Caco-2 (cell line): ENCODE results near the gene PPL. TPM values are rescaled to one million over a fixed set of nuclear protein-coding genes. Genes with fewer than 3 reads are reported as not detected.

Source experiments
- BruUV-seq: library from RNA; stranded (reverse); fragments of 400-500 nt; replicated peaks from 2 replicates; lab custom pipeline; 2021; lab: Mats Ljungman, UMichigan
- CTCF ChIA-PET: fragments of 300-600 bp; sonication (Branson Sonifier 250); formaldehyde crosslinking; loops from one replicate; lab custom pipeline; 2022; ENCODE audit warnings: antibody characterized with exemption; lab: Charles Lee
- POLR2A ChIA-PET: fragments of 300-600 bp; sonication (Branson Sonifier 250); formaldehyde crosslinking; loops from one replicate; lab custom pipeline; 2022; ENCODE audit warnings: antibody characterized with exemption; lab: Charles Lee
- DNase-seq, 2 experiments: peaks; one replicate each; pipeline versions ENCODE4 v3.0.0 to v3.0.0-alpha.2; 2020 to 2022
- H3K27me3 ChIP-seq: replicated peaks from 2 replicates; pipeline ENCODE4 v1.6.0; 2011; ENCODE audit warnings: low read length; ENCODE audit not compliant: control insufficient read depth, insufficient read depth
- H3K36me3 ChIP-seq: 2 replicates; pipeline ENCODE4 v1.5.1; 2011; ENCODE audit warnings: low read length; ENCODE audit not compliant: control insufficient read depth, insufficient read depth
- H3K4me1 ChIP-seq: fragments of 250-450 bp; sonication (Bioruptor Pico); 2 replicates; pipeline ENCODE4 v1.5.1; 2020; ENCODE audit warnings: mild to moderate bottlenecking
- H3K4me3 ChIP-seq: 2 replicates; pipeline ENCODE4 v1.5.1; 2011; ENCODE audit warnings: low read depth, mild to moderate bottlenecking, control low read depth, low read length
- H3K9me3 ChIP-seq: fragments of 250-450 bp; sonication (Bioruptor Pico); 2 replicates; pipeline ENCODE4 v1.5.1; 2020; ENCODE audit warnings: mild to moderate bottlenecking, moderate library complexity
- H3K27ac Mint-ChIP-seq: one replicate; pipeline ENCODE4 v1.8.0; 2022; ENCODE audit warnings: mixed read lengths; ENCODE audit not compliant: unreplicated experiment
- H3K27me3 Mint-ChIP-seq: one replicate; pipeline ENCODE4 v1.8.0; 2022; ENCODE audit warnings: mixed read lengths; ENCODE audit not compliant: insufficient read depth, unreplicated experiment
- H3K36me3 Mint-ChIP-seq: one replicate; pipeline ENCODE4 v1.8.0; 2022; ENCODE audit warnings: mild to moderate bottlenecking, mixed read lengths; ENCODE audit not compliant: insufficient read depth, unreplicated experiment
- H3K4me1 Mint-ChIP-seq: one replicate; pipeline ENCODE4 v1.8.0; 2022; ENCODE audit warnings: low read depth, mixed read lengths; ENCODE audit not compliant: unreplicated experiment
- H3K4me3 Mint-ChIP-seq: one replicate; pipeline ENCODE4 v1.8.0; 2022; ENCODE audit warnings: mild to moderate bottlenecking, moderate library complexity, mixed read lengths; ENCODE audit not compliant: unreplicated experiment
- H3K9me3 Mint-ChIP-seq: one replicate; pipeline ENCODE4 v1.8.0; 2022; ENCODE audit warnings: mixed read lengths; ENCODE audit not compliant: unreplicated experiment
- intact Hi-C: fragments of 100-400 bp; cut with micrococcal nuclease; formaldehyde crosslinking; loops from one replicate; pipeline ENCODE4 v1.10.0; 2022; ENCODE audit not compliant: unreplicated experiment
- total RNA-seq: library from RNA; stranded (reverse); gene quantifications from 2 replicates; pipeline ENCODE4 v1.2.3, GENCODE V29; 2022
- TF ChIP-seq, protein P1 (sequence below), 2 experiments: fragments of 200-600 bp in 1 of 2; IDR thresholded peaks; 1 replicate in 1 of 2; 2 replicates in 1 of 2; pipeline versions ENCODE4 v1.5.1 to v1.8.0; 2011 to 2022; ENCODE audit warnings: antibody characterized with exemption in 1 of 2, control low read depth in 1 of 2, inconsistent platforms in 1 of 2, low read depth in 1 of 2, low read length in 1 of 2, mild to moderate bottlenecking in 1 of 2, moderate library complexity in 1 of 2; ENCODE audit not compliant: insufficient read depth in 1 of 2, severe bottlenecking in 1 of 2, unreplicated experiment in 1 of 2

PPL gene
- total RNA-seq, 1 experiment from 2014 or later, result 68.1 TPM

DNA sequence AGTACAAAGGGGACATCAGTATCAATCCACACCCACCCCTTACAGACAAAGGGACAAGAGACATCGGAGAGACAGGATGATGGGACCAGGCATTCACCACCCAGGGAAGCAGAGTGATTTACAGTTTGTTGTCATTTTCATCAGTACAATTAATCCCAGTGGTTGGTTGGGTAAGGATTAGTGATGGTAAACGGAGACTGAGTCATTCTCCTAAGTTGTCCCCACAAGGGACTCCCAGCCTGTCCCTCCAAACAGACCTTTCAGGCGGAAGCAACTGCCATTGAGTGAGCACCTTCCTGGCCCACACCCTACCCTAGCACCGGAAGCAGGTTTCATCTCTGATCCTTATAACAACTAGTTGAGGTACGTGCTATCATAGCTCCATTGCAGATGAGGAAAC lies 11.2 kb downstream of the PPL start:
- peaks cover 59% of the 10 kb centered on the region for H3K36me3 Mint-ChIP-seq
- peaks cover 2% of the 10 kb centered on the region; the same call in 1 of the 2 replicates for H3K36me3 ChIP-seq
- peak overlapping the region; percentile 65 for H3K4me3 Mint-ChIP-seq
- H3K9me3 ChIP-seq, result peaks cover 16% of the 10 kb centered on the region; the same call in 1 of the 2 replicates
- H3K4me1 Mint-ChIP-seq, result peaks cover 19% of the 10 kb centered on the region
- H3K27me3 Mint-ChIP-seq, result no peaks in the 10 kb centered on the region
- TF ChIP-seq, protein P1, sequence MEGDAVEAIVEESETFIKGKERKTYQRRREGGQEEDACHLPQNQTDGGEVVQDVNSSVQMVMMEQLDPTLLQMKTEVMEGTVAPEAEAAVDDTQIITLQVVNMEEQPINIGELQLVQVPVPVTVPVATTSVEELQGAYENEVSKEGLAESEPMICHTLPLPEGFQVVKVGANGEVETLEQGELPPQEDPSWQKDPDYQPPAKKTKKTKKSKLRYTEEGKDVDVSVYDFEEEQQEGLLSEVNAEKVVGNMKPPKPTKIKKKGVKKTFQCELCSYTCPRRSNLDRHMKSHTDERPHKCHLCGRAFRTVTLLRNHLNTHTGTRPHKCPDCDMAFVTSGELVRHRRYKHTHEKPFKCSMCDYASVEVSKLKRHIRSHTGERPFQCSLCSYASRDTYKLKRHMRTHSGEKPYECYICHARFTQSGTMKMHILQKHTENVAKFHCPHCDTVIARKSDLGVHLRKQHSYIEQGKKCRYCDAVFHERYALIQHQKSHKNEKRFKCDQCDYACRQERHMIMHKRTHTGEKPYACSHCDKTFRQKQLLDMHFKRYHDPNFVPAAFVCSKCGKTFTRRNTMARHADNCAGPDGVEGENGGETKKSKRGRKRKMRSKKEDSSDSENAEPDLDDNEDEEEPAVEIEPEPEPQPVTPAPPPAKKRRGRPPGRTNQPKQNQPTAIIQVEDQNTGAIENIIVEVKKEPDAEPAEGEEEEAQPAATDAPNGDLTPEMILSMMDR (IDR thresholded peaks at IDR 0.05; ENCODE audit: insufficient read depth in 1 of 2, low read depth in 1 of 2, low read length in 1 of 2, severe bottlenecking in 1 of 2, unreplicated experiment in 1 of 2), result no peak
- ChIA-PET POLR2A (no interaction called here), CTCF (no interaction called here)
- peaks cover 9% of the 10 kb centered on the region for H3K9me3 Mint-ChIP-seq
- BruUV-seq, result no TSS peak
- no peaks in the 10 kb centered on the region for H3K27me3 ChIP-seq
- intact Hi-C loops, result loop anchor here (1.0 kb wide), 1 partner anchor 11 kb away; no protein-coding TSS in a partner anchor
- no peak for DNase-seq
- H3K4me1 ChIP-seq, result peaks cover 35% of the 10 kb centered on the region
- no peak overlapping the region for H3K4me3 ChIP-seq
- peak overlapping the region; percentile 98 for H3K27ac Mint-ChIP-seq

DNA sequence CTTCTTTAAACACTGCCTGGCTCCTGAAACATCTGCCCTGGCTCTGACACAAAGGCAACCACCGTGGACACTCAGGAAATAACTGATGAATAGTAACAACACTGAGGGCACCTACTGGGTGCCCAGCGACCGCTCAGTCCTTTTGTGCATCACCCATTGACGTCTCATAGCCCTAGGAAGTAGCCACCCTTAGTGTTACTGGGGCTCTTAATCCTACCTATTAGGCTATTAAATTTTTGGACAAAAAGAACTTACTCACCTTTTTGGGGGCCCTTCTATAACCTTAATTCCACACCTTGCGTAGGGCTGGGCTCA lies 11.7 kb downstream of the PPL start:
- intact Hi-C loops, result loop anchor here (1.0 kb wide), 1 partner anchor 11 kb away; no protein-coding TSS in a partner anchor
- Mint-ChIP-seq H3K36me3 (peaks cover 53% of the 10 kb centered on the region), H3K4me3 (peak overlapping the region; percentile 65), H3K4me1 (peaks cover 21% of the 10 kb centered on the region), H3K27ac (peak overlapping the region; percentile 98), H3K9me3 (peaks cover 9% of the 10 kb centered on the region), H3K27me3 (no peaks in the 10 kb centered on the region)
- H3K9me3 ChIP-seq, result peaks cover 16% of the 10 kb centered on the region; the same call in 1 of the 2 replicates
- H3K36me3 ChIP-seq, result peaks cover 2% of the 10 kb centered on the region; the same call in 1 of the 2 replicates
- TF ChIP-seq, protein P1 (IDR thresholded peaks at IDR 0.05; ENCODE audit: insufficient read depth in 1 of 2, low read depth in 1 of 2, low read length in 1 of 2, severe bottlenecking in 1 of 2, unreplicated experiment in 1 of 2), result no peak
- no peak overlapping the region for H3K4me3 ChIP-seq
- BruUV-seq, result TSS peak; percentile 87
- ChIA-PET POLR2A (interaction anchor here (1.0 kb wide), 1 partner anchor 11 kb away, joined by 3 read pairs; no protein-coding TSS in a partner anchor), CTCF (no interaction called here)
- peaks cover 35% of the 10 kb centered on the region for H3K4me1 ChIP-seq
- H3K27me3 ChIP-seq, result no peaks in the 10 kb centered on the region
- no peak for DNase-seq

DNA sequence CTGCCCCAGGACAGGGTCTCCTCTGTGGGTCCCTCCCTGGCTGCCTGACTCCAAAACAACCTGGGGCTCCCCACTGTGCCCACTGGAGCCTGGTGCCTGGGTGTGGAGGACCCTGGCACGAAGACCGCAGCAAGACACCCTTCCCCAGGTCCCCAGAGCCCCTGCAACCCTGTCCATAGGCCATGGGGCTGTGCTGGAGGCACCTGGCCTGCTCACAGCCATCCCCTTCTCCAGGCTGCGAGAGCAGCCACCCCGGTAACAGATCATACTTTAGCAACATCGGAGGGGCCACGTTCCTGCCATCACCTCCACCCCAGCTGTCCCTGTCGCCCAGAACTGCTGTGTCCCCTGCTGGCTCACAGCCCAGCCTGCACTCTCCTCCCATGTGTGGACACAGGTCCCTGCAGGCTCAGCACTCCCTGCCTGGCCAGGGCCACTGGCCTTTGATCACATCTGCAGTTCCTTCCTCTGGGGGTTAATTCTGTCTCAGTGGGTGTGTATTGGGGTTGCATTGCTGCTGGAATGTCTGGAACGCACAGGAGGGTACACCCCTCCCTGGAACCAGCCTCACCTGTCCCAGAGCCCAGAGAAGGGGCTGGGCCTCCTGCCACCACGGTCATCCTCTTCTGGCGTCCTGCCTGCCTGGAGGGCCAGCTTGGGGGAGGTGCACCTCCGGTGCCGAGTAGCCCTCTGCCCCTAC lies 12.2 kb downstream of the PPL start:
- CTCF ChIA-PET, result no interaction called here
- no TSS peak for BruUV-seq
- H3K4me1 Mint-ChIP-seq, result peaks cover 26% of the 10 kb centered on the region

More for the DNA sequence above, 12.2 kb downstream of the PPL start:
- Histone ChIP-seq H3K27me3 (no peaks in the 10 kb centered on the region), H3K36me3 (peaks cover 2% of the 10 kb centered on the region; the same call in 1 of the 2 replicates), H3K4me1 (peaks cover 37% of the 10 kb centered on the region), H3K4me3 (no peak overlapping the region), H3K9me3 (peaks cover 16% of the 10 kb centered on the region; the same call in 1 of the 2 replicates)
- peak overlapping the region; percentile 98 for H3K27ac Mint-ChIP-seq
- peak; percentile 91 to 95 for DNase-seq
- TF ChIP-seq, protein P1 (IDR thresholded peaks at IDR 0.05; ENCODE audit: insufficient read depth in 1 of 2, low read depth in 1 of 2, low read length in 1 of 2, severe bottlenecking in 1 of 2, unreplicated experiment in 1 of 2), result peak in 1 of 2 experiments; percentile 64
- POLR2A ChIA-PET, result interaction anchor here (1.0 kb wide), 1 partner anchor 11 kb away, joined by 3 read pairs; no protein-coding TSS in a partner anchor
- peaks cover 48% of the 10 kb centered on the region for H3K36me3 Mint-ChIP-seq
- peak overlapping the region; percentile 65 for H3K4me3 Mint-ChIP-seq
- peaks cover 9% of the 10 kb centered on the region for H3K9me3 Mint-ChIP-seq
- H3K27me3 Mint-ChIP-seq, result no peaks in the 10 kb centered on the region
- intact Hi-C loops, result loop anchor here (1.0 kb wide), 1 partner anchor 12 kb away; no protein-coding TSS in a partner anchor
